Measurements from ENCODE around the gene SPECC1L.

- TF ChIP-seq, protein P1, sequence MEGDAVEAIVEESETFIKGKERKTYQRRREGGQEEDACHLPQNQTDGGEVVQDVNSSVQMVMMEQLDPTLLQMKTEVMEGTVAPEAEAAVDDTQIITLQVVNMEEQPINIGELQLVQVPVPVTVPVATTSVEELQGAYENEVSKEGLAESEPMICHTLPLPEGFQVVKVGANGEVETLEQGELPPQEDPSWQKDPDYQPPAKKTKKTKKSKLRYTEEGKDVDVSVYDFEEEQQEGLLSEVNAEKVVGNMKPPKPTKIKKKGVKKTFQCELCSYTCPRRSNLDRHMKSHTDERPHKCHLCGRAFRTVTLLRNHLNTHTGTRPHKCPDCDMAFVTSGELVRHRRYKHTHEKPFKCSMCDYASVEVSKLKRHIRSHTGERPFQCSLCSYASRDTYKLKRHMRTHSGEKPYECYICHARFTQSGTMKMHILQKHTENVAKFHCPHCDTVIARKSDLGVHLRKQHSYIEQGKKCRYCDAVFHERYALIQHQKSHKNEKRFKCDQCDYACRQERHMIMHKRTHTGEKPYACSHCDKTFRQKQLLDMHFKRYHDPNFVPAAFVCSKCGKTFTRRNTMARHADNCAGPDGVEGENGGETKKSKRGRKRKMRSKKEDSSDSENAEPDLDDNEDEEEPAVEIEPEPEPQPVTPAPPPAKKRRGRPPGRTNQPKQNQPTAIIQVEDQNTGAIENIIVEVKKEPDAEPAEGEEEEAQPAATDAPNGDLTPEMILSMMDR (conservative IDR thresholded peaks at IDR 0.05; ENCODE audit: low read depth, low read length) = no peak
- no peak for TF ChIP-seq EZH2phosphoT487 (IDR thresholded peaks at IDR 0.05; ENCODE audit: borderline replicate concordance, low read length)
- TF ChIP-seq EZH2 (IDR thresholded peaks at IDR 0.05; ENCODE audit: low read length, unreplicated experiment) = no peak
Observed at GRCh38 chr22:24392218-24392931, 121.7 kb downstream of the SPECC1L start.

Measured in PC-3 (cell line).